ENCODE results near the gene GBF1. TPM values are rescaled to one million over a fixed set of nuclear protein-coding genes. Genes with fewer than 3 reads are reported as not detected.

Gene GBF1
- total and polyA plus RNA-seq, 2 of the 13 experiments (the other 11 are each of a cell fraction or from before 2014, with no cell fraction given) = 17.1 to 21.9 TPM

DNA sequence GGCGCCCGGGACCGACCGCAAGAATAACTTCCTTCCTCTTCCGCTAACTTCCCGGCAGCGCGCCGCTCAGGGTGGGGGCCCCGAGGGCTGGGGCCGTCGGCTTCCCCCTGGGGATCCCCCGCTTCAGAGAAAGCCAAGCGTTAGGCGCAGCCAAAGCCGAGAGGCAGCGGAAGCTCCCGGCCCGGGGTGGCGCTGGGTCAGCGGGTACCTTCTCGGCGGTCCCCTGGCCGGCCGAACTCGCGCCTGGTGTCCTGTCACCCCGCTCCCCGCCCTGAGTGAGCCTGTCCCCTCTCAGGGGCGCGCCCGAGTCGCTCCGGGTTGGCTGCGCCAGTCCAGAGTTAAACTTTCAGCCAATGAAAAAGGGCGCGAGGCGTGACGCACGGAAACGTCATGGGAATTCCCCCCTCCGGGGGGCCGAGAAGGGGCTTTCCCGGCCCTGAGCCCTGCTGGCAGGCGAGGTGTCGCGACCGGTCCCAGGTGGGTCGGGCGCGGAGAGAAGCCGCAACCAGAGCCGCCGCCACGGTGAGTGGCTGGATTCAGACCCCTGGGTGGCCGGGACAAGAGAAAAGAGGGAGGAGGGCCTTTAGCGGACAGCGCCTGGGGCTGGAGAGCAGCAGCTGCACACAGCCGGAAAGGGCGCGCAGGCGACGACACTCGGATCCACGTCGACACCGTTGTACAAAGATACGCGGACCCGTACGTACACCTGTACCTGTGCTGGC, 148.9 kb downstream of the GBF1 start (continued):
- TF ChIP-seq E2F5 (CRISPR knock-in tag; conservative IDR thresholded peaks at IDR 0.05) (no peak), ZNF230 (CRISPR knock-in tag; IDR thresholded peaks at IDR 0.05) (peak; percentile 68; the same call in 1 of the 2 replicates), XRCC5 (optimal IDR thresholded peaks at IDR 0.05; ENCODE audit: low read length) (peak; percentile 64), ZNF224 (CRISPR knock-in tag; IDR thresholded peaks at IDR 0.05) (0 out of 2 replicates have a peak, but pooled peaks have one; percentile 20), CBFB (CRISPR knock-in tag; IDR thresholded peaks at IDR 0.05) (peak; percentile 76; the same call in 1 of the 2 replicates), EED (CRISPR knock-in tag; IDR thresholded peaks at IDR 0.05) (no peak), ZNF276 (CRISPR knock-in tag; IDR thresholded peaks at IDR 0.05; ENCODE audit: low read depth) (0 out of 2 replicates have a peak, but pooled peaks have one; percentile 34), NR1H2 (CRISPR knock-in tag; IDR thresholded peaks at IDR 0.05; ENCODE audit: borderline replicate concordance, low read depth) (0 out of 2 replicates have a peak, but pooled peaks have one; percentile 38), YY1 (IDR thresholded peaks at IDR 0.05; ENCODE audit: insufficient read depth, insufficient replicate concordance, low read depth, low read length) (peak; percentile 75), HMGXB3 (CRISPR knock-in tag; IDR thresholded peaks at IDR 0.05; ENCODE audit: borderline replicate concordance) (no peak), HNF4A (CRISPR knock-in tag; IDR thresholded peaks at IDR 0.05) (no peak), RARA (CRISPR knock-in tag; IDR thresholded peaks at IDR 0.05) (no peak), KLF15 (CRISPR knock-in tag; IDR thresholded peaks at IDR 0.05; ENCODE audit: borderline replicate concordance) (no peak), TAF1 (CRISPR knock-in tag; IDR thresholded peaks at IDR 0.05) (0 out of 2 replicates have a peak, but pooled peaks have one; percentile 46), CCDC6 (CRISPR knock-in tag; IDR thresholded peaks at IDR 0.05) (peak; percentile 80; the same call in 1 of the 2 replicates), FOSL2 (CRISPR knock-in tag; IDR thresholded peaks at IDR 0.05) (0 out of 2 replicates have a peak, but pooled peaks have one; percentile 6), FIP1L1 (IDR thresholded peaks at IDR 0.05; ENCODE audit: borderline replicate concordance, insufficient read depth, low read depth, low read length) (no peak), NFKBIZ (CRISPR knock-in tag; IDR thresholded peaks at IDR 0.05) (peak; percentile 66; the same call in 1 of the 2 replicates), SSRP1 (CRISPR knock-in tag; IDR thresholded peaks at IDR 0.05) (no peak), ZNF296 (CRISPR knock-in tag; conservative IDR thresholded peaks at IDR 0.05) (peak; percentile 7; the same call in 1 of the 2 replicates), ZNF792 (CRISPR knock-in tag; IDR thresholded peaks at IDR 0.05) (no peak), ZSCAN9 (CRISPR knock-in tag; IDR thresholded peaks at IDR 0.05; ENCODE audit: borderline replicate concordance) (peak; percentile 21; the same call in 1 of the 2 replicates), THAP11 (CRISPR knock-in tag; IDR thresholded peaks at IDR 0.05) (peak; percentile 66; the same call in 1 of the 2 replicates), STAG1 (CRISPR knock-in tag; IDR thresholded peaks at IDR 0.05) (peak; percentile 71; the same call in 1 of the 2 replicates)
